GM18907 (cell line): ENCODE data around the gene IQSEC2.

Experiments used
- ATAC-seq: cut with Tn5 transposase; IDR thresholded peaks from one replicate; pipeline ENCODE4 v1.9.1; 2021; ENCODE audit warnings: mild to moderate bottlenecking, moderate library complexity; ENCODE audit not compliant: unreplicated experiment

The IQSEC2 gene

GRCh38 chrX:53269536-53270107 is 11.8 kb downstream of the IQSEC2 start:
- ATAC-seq = no peak

DNA sequence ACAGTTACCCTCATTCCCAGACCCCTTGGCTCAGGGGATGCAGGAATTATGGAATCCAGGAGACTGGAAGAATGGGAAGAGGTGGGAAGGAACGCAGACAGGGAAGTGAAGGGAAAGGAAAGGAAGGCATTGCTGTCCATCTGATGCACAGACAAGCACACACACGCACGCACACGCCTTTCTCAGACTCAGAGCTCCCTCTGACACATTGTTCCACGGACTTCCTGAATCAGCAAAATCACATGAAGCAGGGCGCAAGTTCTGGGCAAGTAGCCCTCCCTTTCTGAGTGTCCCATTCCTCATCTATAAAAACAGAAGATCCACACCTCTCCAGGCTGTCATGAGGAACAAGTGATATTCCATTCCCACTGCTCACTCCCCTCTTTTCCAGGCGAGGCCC is 13.2 kb downstream of the IQSEC2 start:
- no peak for ATAC-seq

DNA sequence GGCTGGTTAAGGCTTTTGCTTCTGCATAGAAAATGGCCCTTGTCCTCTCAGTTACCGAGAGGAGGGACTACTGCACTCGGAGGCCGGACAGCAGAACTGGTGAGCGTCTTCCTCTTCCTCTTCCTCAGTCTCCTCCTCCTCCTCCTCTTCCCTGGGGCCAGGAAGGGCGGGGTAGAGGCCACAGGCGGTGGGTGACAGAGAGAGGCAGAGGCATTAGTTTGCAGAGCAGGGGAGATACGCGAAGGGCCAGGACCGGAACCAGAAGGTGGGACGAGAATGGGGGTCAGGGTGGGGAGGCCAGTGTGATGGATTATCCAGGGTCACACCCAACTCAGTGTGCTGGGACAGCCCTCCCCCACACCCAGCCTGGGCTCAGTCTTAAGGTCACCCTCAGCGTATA is 14.5 kb downstream of the IQSEC2 start:
- no peak for ATAC-seq

DNA sequence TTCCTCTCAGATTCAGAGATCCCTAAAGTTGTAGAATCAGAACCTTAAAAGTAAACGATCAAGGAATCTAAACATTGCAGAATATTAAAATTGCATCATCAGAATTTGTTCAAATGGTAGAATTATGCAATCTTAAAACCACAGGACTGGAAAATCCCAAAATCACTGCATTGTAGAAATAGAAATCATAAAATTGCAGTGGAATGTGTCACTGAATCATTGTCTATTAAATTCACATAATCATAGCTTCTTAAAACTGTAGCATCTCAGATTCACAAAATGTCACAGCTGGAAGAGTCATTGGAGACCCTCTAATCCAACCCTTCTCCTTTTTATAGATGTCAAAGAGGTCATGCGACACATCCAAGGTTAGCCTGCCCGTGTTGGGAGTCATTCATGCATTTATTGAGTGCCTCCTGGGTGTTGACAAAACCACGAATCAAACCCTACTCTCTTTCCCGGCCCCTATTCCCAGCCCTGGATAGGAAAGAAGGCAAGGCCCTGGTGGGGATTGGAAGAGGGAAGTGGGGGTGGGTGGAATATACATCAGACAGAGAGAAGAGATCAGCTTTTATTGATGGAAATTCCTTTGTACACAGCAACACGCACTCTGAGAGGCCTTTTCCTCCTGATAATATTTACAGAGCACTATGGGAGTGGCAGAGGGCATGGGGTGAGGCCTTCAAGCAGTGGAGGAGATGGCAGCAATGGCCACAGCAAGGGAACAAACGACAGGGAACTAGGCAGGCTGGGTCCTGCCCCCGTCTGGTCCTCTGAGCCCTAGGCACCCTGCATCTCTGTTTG is 15.4 kb downstream of the IQSEC2 start:
- no peak for ATAC-seq

DNA sequence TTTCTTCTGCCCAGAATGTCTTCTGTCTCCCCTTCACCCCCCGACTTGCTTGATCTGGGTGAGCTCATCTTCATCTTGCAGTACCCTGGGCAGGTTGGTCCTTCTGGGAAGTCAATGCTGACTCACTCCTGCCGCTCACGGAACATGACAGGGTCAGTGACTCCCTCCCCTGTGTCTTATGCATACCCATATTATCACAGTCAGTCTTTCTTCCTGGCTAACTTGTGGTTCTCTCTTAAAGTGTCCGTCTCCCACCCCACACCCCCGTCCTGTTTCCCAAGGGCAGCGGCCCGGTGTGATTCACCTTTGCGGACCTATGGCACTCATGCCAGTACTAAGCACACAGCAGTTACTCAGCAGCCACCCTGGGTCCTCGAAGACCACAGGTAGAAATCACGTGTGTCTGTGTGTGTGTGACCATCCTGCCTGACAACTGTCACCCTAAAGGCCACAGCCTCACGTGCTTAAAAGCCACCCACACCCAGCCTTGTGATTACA is 17.7 kb downstream of the IQSEC2 start:
- no peak for ATAC-seq

DNA sequence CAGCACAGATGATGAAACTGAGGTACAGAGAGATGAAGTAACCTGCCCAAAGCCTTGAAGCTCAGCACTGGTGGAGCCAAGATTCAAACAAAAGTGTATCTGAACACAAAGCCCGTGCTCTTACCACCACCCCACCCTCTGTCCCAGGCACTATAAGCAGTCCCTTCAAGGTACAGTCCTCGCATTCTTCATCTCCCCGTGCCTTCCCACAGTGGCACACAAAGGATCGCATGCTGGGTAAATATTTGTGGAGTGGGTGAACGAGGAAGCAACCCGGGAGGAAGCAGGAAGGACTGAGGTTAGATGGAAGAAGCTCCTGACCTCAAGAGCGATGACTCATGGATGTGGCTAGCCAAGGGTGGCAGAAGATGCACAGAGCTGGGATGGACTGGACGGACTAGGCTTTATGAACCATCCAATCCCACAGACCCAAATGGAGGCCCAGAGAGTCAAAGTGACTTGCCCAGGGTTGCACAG is 18.4 kb downstream of the IQSEC2 start:
- ATAC-seq = no peak

- no peak for ATAC-seq
Observed at GRCh38 chrX:53262189-53262917, 19.0 kb downstream of the IQSEC2 start.

DNA sequence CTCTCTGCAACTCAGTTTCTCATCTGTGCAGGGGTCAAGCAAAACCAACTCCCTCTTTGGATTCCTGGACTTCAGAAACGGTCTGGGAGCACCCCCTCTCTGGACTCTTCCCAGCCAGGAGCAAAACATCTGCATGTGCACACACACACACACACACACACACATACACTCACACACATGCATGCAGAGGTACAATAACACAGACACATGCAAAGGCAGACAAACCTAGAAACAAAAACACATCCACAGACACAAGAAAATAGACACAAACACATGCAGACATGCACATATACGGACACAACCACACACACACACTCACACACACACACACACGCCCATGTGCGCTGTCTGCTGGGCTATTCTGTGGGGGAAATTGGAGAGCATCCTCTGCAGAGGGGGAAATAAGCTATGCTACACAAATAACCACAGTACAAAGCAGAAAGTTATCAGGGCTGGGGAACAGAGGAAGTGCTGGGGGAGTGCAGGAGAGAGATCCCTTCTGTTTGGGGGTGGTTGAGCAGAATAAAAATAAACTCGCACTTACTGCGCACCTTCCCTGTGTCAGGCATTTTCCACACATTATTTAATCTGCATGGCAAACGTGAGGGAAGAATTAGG is 19.9 kb downstream of the IQSEC2 start:
- no peak for ATAC-seq

- no peak for ATAC-seq
Observed at GRCh38 chrX:53260836-53261235, 20.5 kb downstream of the IQSEC2 start.

GRCh38 chrX:53257670-53258423 is 23.5 kb downstream of the IQSEC2 start:
- no peak for ATAC-seq

- ATAC-seq = no peak
Observed at GRCh38 chrX:53257166-53257565, 24.2 kb downstream of the IQSEC2 start.

- ATAC-seq = no peak
Observed at GRCh38 chrX:53256446-53257041, 24.8 kb downstream of the IQSEC2 start.

GRCh38 chrX:53255738-53256191 is 25.6 kb downstream of the IQSEC2 start:
- ATAC-seq = no peak

- no peak for ATAC-seq
Observed at GRCh38 chrX:53254570-53255461, 26.6 kb downstream of the IQSEC2 start.

GRCh38 chrX:53253293-53254020 is 27.9 kb downstream of the IQSEC2 start:
- ATAC-seq = no peak

DNA sequence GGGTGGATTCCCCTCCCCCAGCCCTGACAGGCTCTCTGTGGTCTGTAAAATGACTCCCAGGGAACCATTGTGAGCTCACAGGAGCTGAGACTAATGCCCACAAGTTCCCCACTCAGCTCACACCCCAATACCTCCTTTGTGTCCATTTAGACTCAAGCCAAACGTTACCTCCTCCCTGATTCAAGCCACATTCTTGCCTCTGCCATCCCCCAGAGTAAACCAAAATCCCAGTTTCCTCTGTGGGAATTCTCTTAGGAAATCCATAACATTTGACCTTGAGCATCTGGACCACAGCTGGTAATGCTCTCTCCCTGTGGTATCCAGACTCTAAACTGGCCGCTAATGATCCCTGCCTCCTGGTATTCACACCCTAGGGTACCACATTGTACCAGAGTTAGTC is 30.1 kb downstream of the IQSEC2 start:
- ATAC-seq = no peak

DNA sequence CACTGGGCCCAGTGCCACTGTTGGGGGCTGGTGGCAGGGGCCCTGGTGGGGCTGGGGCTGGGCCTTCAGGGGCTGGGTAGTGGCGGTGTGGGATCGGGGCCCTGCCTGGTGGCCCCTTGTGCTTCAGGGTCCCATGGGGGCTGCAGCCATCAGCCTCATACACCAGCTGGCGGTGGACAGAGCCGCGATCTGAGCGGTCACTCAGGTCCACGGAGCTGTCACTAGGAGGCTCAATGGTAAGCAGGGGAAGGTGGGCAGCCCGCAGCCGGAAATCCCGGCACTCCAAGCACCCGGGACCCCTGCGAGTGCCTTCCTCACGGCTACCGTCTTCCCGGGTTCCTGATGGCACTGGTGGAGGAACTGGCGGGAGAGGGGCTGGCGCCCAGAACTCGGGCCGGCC is 30.8 kb downstream of the IQSEC2 start:
- ATAC-seq = no peak

- ATAC-seq = no peak
Observed at GRCh38 chrX:53249408-53250042, 31.9 kb downstream of the IQSEC2 start.
